Peyer's patch (tissue), 4 donors: ENCODE data around the gene SNTG2.

Experiments
- POLR2A ChIP-seq, 2 donors: fragments of 450-650 bp; IDR thresholded peaks; one replicate each; pipeline ENCODE4 v1.5.1; 2017; ENCODE audit warnings: antibody characterized with exemption in 2 of 2, mild to moderate bottlenecking in 2 of 2, moderate library complexity in 2 of 2
- TF ChIP-seq, protein P1 (sequence below), 6 experiments: fragments of 450-650 bp in 4 of 6; fragments of 200-600 bp in 2 of 6; sonication (generic) in 1 of 6; IDR thresholded peaks; one replicate each; pipeline ENCODE4 v1.5.1; 2017 to 2019; ENCODE audit warnings: antibody characterized with exemption in 6 of 6, mild to moderate bottlenecking in 3 of 6, moderate library complexity in 1 of 6

DNA sequence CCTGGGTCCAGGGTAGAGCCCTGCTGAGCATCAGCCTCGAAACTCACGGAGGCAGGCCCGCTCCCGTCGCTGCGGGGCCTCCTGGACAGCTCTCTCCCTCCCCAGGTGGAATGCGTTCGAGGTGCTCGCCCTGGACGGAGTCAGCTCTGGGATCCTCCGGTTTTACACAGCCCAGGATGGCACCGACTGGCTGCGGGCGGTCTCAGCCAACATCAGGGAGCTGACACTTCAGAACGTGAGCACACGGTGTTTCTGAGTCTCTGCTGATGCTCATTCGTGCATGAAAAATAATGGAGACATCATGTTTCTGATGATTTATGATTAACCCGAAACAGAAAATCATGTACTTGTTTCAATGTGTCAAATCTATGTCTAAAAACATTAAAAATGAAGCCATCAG is 287.1 kb downstream of the SNTG2 start:
- TF ChIP-seq, protein P1, sequence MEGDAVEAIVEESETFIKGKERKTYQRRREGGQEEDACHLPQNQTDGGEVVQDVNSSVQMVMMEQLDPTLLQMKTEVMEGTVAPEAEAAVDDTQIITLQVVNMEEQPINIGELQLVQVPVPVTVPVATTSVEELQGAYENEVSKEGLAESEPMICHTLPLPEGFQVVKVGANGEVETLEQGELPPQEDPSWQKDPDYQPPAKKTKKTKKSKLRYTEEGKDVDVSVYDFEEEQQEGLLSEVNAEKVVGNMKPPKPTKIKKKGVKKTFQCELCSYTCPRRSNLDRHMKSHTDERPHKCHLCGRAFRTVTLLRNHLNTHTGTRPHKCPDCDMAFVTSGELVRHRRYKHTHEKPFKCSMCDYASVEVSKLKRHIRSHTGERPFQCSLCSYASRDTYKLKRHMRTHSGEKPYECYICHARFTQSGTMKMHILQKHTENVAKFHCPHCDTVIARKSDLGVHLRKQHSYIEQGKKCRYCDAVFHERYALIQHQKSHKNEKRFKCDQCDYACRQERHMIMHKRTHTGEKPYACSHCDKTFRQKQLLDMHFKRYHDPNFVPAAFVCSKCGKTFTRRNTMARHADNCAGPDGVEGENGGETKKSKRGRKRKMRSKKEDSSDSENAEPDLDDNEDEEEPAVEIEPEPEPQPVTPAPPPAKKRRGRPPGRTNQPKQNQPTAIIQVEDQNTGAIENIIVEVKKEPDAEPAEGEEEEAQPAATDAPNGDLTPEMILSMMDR (IDR thresholded peaks at IDR 0.05) = no peak
- TF ChIP-seq POLR2A (IDR thresholded peaks at IDR 0.05) = no peak
